ENCODE results near the gene PTRHD1. TPM values are rescaled to one million over a fixed set of nuclear protein-coding genes. Genes with fewer than 3 reads are reported as not detected.
"Not testable (repeated sequence)": the region's sequence is repeated elsewhere in the genome, so short reads cannot be mapped to it uniquely, and the experiment has no call there.

Gene PTRHD1
- total RNA-seq, 1 donor from 2014 or later: 32.0 TPM

DNA sequence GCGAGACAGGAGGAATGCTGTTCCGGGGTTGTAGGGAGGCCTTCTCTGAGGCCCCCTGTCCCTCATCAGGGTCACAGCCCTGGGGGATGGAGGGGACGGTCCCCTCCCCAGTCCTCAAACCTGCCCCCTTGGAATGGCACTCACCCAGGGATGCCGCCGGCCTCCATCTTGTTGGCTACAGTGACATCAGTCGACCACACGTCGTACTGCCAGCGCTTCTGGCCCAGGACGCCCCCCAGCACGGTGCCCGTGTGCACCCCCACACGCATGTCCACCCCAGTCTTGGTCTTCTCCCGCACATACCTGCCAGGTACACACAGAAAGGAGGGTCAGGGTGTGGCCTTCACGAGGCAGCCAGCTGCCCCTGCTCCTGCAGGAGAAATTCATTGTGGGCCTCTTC lies 46.5 kb upstream of the PTRHD1 start:
- Histone ChIP-seq H3K36me3 (ENCODE audit: control insufficient read depth, insufficient read depth, low read length) (no peaks in the 10 kb centered on the region), H3K27me3 (ENCODE audit: control insufficient read depth, insufficient read depth, low read length) (no peaks in the 10 kb centered on the region), H3K4me3 (ENCODE audit: low read depth, low read length) (no peak overlapping the region)
- TF ChIP-seq, protein P1, sequence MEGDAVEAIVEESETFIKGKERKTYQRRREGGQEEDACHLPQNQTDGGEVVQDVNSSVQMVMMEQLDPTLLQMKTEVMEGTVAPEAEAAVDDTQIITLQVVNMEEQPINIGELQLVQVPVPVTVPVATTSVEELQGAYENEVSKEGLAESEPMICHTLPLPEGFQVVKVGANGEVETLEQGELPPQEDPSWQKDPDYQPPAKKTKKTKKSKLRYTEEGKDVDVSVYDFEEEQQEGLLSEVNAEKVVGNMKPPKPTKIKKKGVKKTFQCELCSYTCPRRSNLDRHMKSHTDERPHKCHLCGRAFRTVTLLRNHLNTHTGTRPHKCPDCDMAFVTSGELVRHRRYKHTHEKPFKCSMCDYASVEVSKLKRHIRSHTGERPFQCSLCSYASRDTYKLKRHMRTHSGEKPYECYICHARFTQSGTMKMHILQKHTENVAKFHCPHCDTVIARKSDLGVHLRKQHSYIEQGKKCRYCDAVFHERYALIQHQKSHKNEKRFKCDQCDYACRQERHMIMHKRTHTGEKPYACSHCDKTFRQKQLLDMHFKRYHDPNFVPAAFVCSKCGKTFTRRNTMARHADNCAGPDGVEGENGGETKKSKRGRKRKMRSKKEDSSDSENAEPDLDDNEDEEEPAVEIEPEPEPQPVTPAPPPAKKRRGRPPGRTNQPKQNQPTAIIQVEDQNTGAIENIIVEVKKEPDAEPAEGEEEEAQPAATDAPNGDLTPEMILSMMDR (IDR thresholded peaks at IDR 0.05; ENCODE audit: insufficient read depth, low read length, poor library complexity, severe bottlenecking): no peak
- no peak for DNase-seq (ENCODE audit: low read depth)

DNA sequence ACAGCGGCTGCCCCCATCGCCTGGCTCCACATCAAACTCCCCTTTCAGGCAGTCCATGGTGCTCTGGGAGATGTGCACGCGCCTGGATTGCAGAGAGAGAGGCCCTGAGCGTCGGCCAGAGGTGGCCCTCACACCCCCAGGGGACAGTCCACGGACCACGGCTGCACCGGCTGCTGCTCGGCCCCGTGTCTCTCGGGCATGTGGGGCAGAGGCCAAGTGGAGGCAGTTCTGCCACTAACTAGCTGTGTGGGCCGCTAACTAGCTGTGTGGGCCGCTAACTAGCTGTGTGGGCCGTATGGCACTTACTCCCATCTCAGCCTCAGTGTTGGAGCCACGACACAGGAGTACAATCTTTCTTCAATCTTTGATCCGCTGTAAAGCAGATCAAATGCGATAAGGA lies 45.4 kb upstream of the PTRHD1 start:
- TF ChIP-seq, protein P1 (IDR thresholded peaks at IDR 0.05; ENCODE audit: insufficient read depth, low read length, poor library complexity, severe bottlenecking): no peak
- Histone ChIP-seq H3K4me3 (ENCODE audit: low read depth, low read length) (no peak overlapping the region), H3K27me3 (ENCODE audit: control insufficient read depth, insufficient read depth, low read length) (no peaks in the 10 kb centered on the region), H3K36me3 (ENCODE audit: control insufficient read depth, insufficient read depth, low read length) (no peaks in the 10 kb centered on the region)
- DNase-seq (ENCODE audit: low read depth): no peak

DNA sequence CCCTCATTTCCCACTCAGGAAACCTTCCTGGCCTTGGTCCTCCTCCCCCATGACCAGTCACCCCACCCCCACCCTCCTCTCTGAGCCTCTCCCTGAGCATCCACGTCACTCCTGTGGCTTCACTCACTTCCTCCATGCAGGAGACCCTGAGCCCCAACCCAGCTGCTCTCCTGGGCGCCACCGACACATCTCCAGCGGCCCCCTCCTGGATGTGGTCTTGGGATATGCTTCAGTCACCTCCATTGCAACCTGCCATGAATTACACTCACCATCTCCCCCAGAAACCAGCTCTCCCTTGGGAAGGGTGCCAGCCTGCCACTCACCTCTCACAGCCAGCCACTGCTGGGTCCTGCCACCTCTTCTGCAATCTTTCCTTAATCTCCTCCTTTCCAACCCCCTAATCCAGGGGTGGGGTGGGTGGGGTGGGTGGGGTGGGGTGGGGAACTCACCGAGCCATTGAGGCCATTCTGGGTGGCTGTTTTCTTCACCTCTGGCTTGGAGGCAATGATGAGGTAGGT lies 44.9 kb upstream of the PTRHD1 start:
- DNase-seq (ENCODE audit: low read depth): no peak
- Histone ChIP-seq H3K36me3 (ENCODE audit: control insufficient read depth, insufficient read depth, low read length) (no peaks in the 10 kb centered on the region), H3K4me3 (ENCODE audit: low read depth, low read length) (no peak overlapping the region), H3K27me3 (ENCODE audit: control insufficient read depth, insufficient read depth, low read length) (no peaks in the 10 kb centered on the region)
- TF ChIP-seq, protein P1 (IDR thresholded peaks at IDR 0.05; ENCODE audit: insufficient read depth, low read length, poor library complexity, severe bottlenecking): no peak

- TF ChIP-seq, protein P1 (IDR thresholded peaks at IDR 0.05; ENCODE audit: insufficient read depth, low read length, poor library complexity, severe bottlenecking): no peak
- Histone ChIP-seq H3K27me3 (ENCODE audit: control insufficient read depth, insufficient read depth, low read length) (no peaks in the 10 kb centered on the region), H3K36me3 (ENCODE audit: control insufficient read depth, insufficient read depth, low read length) (no peaks in the 10 kb centered on the region), H3K4me3 (ENCODE audit: low read depth, low read length) (no peak overlapping the region)
- no peak for DNase-seq (ENCODE audit: low read depth)
Observed at GRCh38 chr2:24836706-24837105, 43.5 kb upstream of the PTRHD1 start.

DNA sequence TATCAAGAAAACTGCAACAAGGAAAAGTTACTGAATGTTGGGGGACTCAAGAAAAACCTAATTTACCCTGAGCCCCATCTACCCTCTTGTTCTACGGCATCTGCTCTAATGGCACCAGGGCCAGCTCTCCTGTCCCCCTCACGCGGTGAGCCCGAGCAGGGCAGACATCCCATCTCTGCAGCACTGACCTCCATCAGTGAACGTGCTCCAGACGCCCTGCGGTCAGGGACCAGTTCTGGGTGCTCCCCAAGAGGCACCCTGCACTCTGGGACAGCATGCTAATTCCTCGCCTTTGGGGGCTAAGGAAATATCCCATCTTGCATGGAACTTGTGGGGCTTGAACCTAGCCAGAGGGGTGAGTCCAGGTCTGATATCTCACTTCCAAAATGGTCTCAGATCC lies 43.0 kb upstream of the PTRHD1 start:
- DNase-seq (ENCODE audit: low read depth): no peak
- Histone ChIP-seq H3K27me3 (ENCODE audit: control insufficient read depth, insufficient read depth, low read length) (no peaks in the 10 kb centered on the region), H3K36me3 (ENCODE audit: control insufficient read depth, insufficient read depth, low read length) (no peaks in the 10 kb centered on the region), H3K4me3 (ENCODE audit: low read depth, low read length) (no peak overlapping the region)
- TF ChIP-seq, protein P1 (IDR thresholded peaks at IDR 0.05; ENCODE audit: insufficient read depth, low read length, poor library complexity, severe bottlenecking): no peak

DNA sequence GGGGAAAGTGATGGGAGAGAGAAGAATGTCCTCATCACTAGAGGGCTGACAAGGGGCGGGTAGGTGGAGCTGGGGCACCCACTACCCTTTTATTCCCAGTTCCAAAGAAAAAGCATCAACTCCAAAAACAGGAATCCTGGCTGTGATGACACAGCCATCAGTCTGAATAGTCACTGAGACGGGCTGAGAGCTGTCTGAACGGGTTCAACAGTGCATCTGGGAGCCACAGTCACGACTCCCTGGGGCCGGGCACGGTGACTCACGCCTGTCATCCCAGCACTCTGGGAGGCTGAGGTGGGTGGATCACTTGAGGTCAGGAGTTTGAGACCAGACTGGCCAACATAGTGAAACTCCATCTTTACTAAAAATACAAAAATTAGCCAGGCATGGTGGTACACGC lies 42.2 kb upstream of the PTRHD1 start:
- not testable (repeated sequence) for DNase-seq (ENCODE audit: low read depth); H3K4me3 ChIP-seq (ENCODE audit: low read depth, low read length); H3K27me3 ChIP-seq (ENCODE audit: control insufficient read depth, insufficient read depth, low read length); H3K36me3 ChIP-seq (ENCODE audit: control insufficient read depth, insufficient read depth, low read length)
